ENCODE measurements around the gene TBC1D8B.

The TBC1D8B gene

GRCh38 chrX:106898462-106898861, 96.0 kb downstream of the TBC1D8B start:
- peak; percentile 29 for DNase-seq (ENCODE audit: low spot score)

GRCh38 chrX:106899276-106899675, 96.8 kb downstream of the TBC1D8B start:
- DNase-seq (ENCODE audit: low spot score): no peak

GRCh38 chrX:106899841-106900240, 97.4 kb downstream of the TBC1D8B start:
- DNase-seq (ENCODE audit: low spot score): no peak

GRCh38 chrX:106901341-106901740, 98.9 kb downstream of the TBC1D8B start:
- DNase-seq (ENCODE audit: low spot score): no peak

GRCh38 chrX:106901781-106902219, 99.3 kb downstream of the TBC1D8B start:
- DNase-seq (ENCODE audit: low spot score): no peak

GRCh38 chrX:106902684-106903083, 100.2 kb downstream of the TBC1D8B start:
- DNase-seq (ENCODE audit: low spot score): no peak

- no peak for DNase-seq (ENCODE audit: low spot score)
These were observed 100.9 kb downstream of the TBC1D8B start, which contains the start of gene RIPPLY1 for GRCh38 chrX:106903291-106903824. RIPPLY1 (minus strand) TSS chrX:106903341; CDS start chrX:106903287, 54 bp downstream.

- DNase-seq (ENCODE audit: low spot score): no peak
These were observed 101.5 kb downstream of the TBC1D8B start for GRCh38 chrX:106903856-106904528.

- DNase-seq (ENCODE audit: low spot score): no peak
These were observed 102.7 kb downstream of the TBC1D8B start for GRCh38 chrX:106905064-106905708.

GRCh38 chrX:106906361-106906760, 103.9 kb downstream of the TBC1D8B start:
- no peak for DNase-seq (ENCODE audit: low spot score)

GRCh38 chrX:106912864-106913263, 110.4 kb downstream of the TBC1D8B start:
- DNase-seq (ENCODE audit: low spot score): no peak

GRCh38 chrX:106917830-106918500, 115.5 kb downstream of the TBC1D8B start:
- no peak for DNase-seq (ENCODE audit: low spot score)

- DNase-seq (ENCODE audit: low spot score): no peak
These were observed 117.5 kb downstream of the TBC1D8B start, which contains the start of gene CLDN2 for GRCh38 chrX:106919932-106920452. CLDN2 (plus strand) TSS chrX:106920402; CDS start chrX:106928229, 7,827 bp downstream.

- DNase-seq (ENCODE audit: low spot score): no peak
These were observed 119.2 kb downstream of the TBC1D8B start for GRCh38 chrX:106921637-106922036.

All from D341Med (cell line).